Right lobe of liver (tissue), 6 donors: Measurements from ENCODE around the gene MAP3K14. TPM values are rescaled to one million over a fixed set of nuclear protein-coding genes. Genes with fewer than 3 reads are reported as not detected.
"Not testable (repeated sequence)": the region's sequence is repeated elsewhere in the genome, so short reads cannot be mapped to it uniquely, and the experiment has no call there.

Experiments
- ATAC-seq, 4 donors: fragments of 200-7000 bp; cut with Tn5 transposase; one replicate each; pipeline ENCODE4 v1.9.1; 2020; ENCODE audit warnings: mild to moderate bottlenecking in 4 of 4, moderate library complexity in 4 of 4
- DNase-seq, 3 donors: peaks; one replicate each; pipeline ENCODE4 v3.0.0-alpha.2; 2020
- H3K27ac ChIP-seq, 3 donors: fragments of 200-600 bp; one replicate each; pipeline ENCODE4 v1.8.0; 2022
- H3K27me3 ChIP-seq, 2 donors: fragments of 200-600 bp; one replicate each; pipeline ENCODE4 v1.8.0; 2022
- H3K36me3 ChIP-seq, 4 donors: fragments of 200-600 bp; sonication (generic) in 1 of 4; one replicate each; pipeline versions ENCODE4 v1.5.1 to v1.8.0; 2017 to 2022; ENCODE audit warnings: control low read depth in 1 of 4
- H3K4me1 ChIP-seq, 4 donors: fragments of 200-600 bp; sonication (generic) in 1 of 4; one replicate each; pipeline versions ENCODE4 v1.5.1 to v1.8.0; 2017 to 2022; ENCODE audit warnings: control low read depth in 1 of 4
- H3K4me3 ChIP-seq, 3 donors: fragments of 200-600 bp; one replicate each; pipeline ENCODE4 v1.8.0; 2022
- H3K9me3 ChIP-seq, 4 donors: fragments of 200-600 bp; sonication (generic) in 1 of 4; one replicate each; pipeline versions ENCODE4 v1.5.1 to v1.8.0; 2017 to 2022; ENCODE audit warnings: control low read depth in 1 of 4
- CTCF ChIP-seq, 4 donors: fragments of 200-600 bp in 3 of 4; fragments of 450-650 bp in 1 of 4; IDR thresholded peaks; one replicate each; pipeline versions ENCODE4 v1.5.1 to v1.8.0; 2016 to 2022; ENCODE audit warnings: antibody characterized with exemption in 4 of 4, mild to moderate bottlenecking in 2 of 4
- POLR2A ChIP-seq: fragments of 450-650 bp; IDR thresholded peaks from one replicate; pipeline ENCODE4 v1.6.1; 2017; ENCODE audit warnings: antibody characterized with exemption, mild to moderate bottlenecking
- WGBS: methylation state at CpG from one replicate; pipeline ENCODE4 v1.1.6; 2018; ENCODE audit warnings: low coverage, low lambda C conversion rate; ENCODE audit not compliant: insufficient coverage; ENCODE audit errors: missing lambda C conversion rate; 5-methylcytosine and 5-hydroxymethylcytosine counted together
- intact Hi-C, 2 donors: fragments of 100-400 bp; cut with DNase I; formaldehyde crosslinking; loops; one replicate each; pipeline versions ENCODE4 v1.11.2 to v1.14.1; 2022
- total RNA-seq, 6 experiments: library from RNA; depleted of rRNA in 2 of 6; stranded (reverse); fragments of >200 nt in 2 of 6; fragmentation: NEBNext Ultra II Directional in 3 of 6; extraction: Animal tissue kit (Norgen Biotek cat#: 25700) in 3 of 6; gene quantifications; one replicate each; pipeline versions ENCODE4 v1.1.0 to v1.2.4, GENCODE V29; 2016 to 2023
- donor health status: DM: no; HTN: yes; CAD: no.
- donor health status: DM: no; HTN: no; CAD: no.
- donor health status: DM: no; HTN: no; CAD: no.
- donor health status: DM: no; HTN: yes; CAD: no.
- donor health status: DM: no; HTN: yes; CAD: no.

Gene MAP3K14
- total RNA-seq, 6 experiments from 2014 or later: 4.8 to 7.8 (median 6.3) TPM

DNA sequence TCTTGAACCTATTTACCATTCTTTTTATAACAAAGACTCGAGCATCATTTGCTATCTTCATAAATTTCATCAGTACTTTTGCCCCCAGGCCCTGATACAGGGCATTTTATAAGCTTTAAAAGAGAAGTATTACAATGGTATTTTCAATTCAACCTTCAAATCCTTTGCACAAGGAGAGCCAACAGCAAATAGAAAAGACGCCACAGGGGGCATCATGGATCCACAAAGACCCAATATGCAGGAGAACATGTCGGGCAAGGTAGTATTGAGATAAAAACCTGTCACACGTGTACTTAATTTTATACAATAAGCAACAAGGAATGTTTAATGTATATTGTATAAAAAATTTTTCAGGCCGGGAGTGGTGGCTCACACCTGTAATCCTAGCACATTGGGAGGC is 10.2 kb downstream of the MAP3K14 start:
- WGBS: 70% methylated on average over 4 of the region's 5 CpGs
- Histone ChIP-seq H3K9me3 (no peaks in the 10 kb centered on the region), H3K36me3 (no peaks in the 10 kb centered on the region), H3K27ac (peak overlapping the region in 2 of 3 donors; percentile 61 to 70), H3K4me1 (peaks cover 0 to 72% (median 34%) of the 10 kb centered on the region in 4 donors), H3K27me3 (no peaks in the 10 kb centered on the region), H3K4me3 (no peak overlapping the region)
- no peak for ATAC-seq
- TF ChIP-seq POLR2A (no peak), CTCF (IDR thresholded peaks at IDR 0.05) (no peak)
- intact Hi-C loops: no loop called here
- DNase-seq: no peak

DNA sequence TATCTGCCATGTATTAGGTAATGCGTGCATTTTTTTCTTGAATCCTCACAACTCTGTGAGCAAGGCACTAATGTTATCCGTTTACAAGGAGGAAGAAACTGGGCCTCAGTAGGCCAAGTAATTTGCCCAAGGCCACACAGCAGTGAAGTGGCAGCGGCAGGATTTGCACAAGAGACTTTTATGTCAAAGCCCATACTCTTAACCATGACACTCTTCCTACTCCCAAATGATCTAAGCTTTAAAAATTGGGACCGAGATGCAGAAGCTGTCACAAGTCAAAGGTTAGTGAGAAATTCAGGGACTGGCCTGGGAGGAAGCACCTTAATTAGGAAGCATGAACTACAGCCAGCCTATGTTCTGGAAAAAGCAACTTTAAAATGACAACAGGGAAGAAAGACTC is 10.7 kb downstream of the MAP3K14 start:
- Histone ChIP-seq H3K4me1 (peaks cover 0 to 68% (median 29%) of the 10 kb centered on the region in 4 donors), H3K4me3 (no peak overlapping the region), H3K9me3 (no peaks in the 10 kb centered on the region), H3K27ac (peak overlapping the region in 2 of 3 donors; percentile 61 to 70), H3K36me3 (no peaks in the 10 kb centered on the region), H3K27me3 (no peaks in the 10 kb centered on the region)
- intact Hi-C loops: no loop called here
- WGBS: 48% methylated on average over 3 of the region's 4 CpGs
- DNase-seq: no peak
- no peak for ATAC-seq
- no peak for TF ChIP-seq POLR2A
- no peak for TF ChIP-seq CTCF (IDR thresholded peaks at IDR 0.05)

DNA sequence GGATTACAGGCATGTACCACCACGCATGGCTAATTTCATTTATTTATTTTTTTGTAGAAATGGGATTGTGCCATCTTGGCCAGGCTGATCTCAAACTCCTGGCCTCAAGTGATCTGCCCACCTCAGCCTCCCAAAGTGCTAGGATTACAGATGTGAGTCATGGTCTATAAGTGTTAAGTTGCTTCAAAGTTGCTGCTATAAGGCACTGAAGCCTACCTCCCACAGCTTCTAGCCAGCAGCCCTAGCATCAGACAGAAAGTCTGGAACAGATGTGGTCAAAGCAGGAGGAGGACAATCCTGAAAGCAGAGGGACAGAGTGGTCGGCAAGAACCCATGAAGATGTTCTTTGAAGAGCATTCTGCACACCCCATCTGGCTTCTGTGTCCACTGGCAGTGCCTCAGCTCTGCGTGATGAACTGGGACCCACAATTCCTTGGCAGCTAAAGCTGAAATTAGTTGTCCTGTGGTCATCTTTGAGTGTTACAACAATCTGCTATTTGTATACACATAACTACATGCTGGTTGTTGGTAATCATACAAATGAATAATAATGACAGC is 11.2 kb downstream of the MAP3K14 start:
- Histone ChIP-seq H3K36me3 (no peaks in the 10 kb centered on the region), H3K27ac (no peak overlapping the region), H3K9me3 (no peaks in the 10 kb centered on the region), H3K4me3 (no peak overlapping the region), H3K27me3 (no peaks in the 10 kb centered on the region), H3K4me1 (peaks cover 0 to 66% (median 25%) of the 10 kb centered on the region in 4 donors)
- intact Hi-C loops: no loop called here
- DNase-seq: no peak
- 75% methylated on average over 3 of the region's 3 CpGs for WGBS
- TF ChIP-seq POLR2A (no peak), CTCF (IDR thresholded peaks at IDR 0.05) (no peak)
- ATAC-seq: no peak

DNA sequence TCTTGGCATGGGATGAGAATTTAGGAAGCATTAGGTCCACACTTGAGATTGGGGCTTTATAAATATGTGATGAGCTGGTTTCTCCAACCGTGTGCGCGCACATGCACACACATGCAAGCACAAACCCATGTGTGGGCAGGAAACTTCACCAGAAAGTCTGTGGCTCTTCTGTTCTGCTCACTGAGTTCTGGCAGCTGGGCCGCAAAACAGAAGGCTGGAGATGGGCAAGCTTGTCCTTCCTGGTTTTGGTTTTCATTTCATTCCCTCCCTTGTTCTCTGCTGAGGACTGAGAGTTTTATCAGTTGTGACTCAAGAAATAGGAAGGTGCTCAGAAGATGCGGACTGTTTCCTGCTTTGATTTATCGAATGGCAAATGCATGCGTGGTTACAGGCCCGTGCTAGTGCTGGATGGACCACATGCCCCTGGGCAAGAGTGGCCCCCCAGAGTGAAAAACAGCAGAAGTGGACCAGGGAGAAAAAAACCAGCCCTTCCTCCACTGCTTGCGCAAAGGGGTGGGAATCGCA is 14.1 kb downstream of the MAP3K14 start:
- no peak overlapping the region for H3K27ac ChIP-seq
- ATAC-seq (peak in 3 of 4 donors; percentile 15 to 41 (median 39)), DNase-seq (no peak)
- 37% methylated on average over 9 of the region's 10 CpGs for WGBS
- H3K9me3 ChIP-seq: no peaks in the 10 kb centered on the region
- no peaks in the 10 kb centered on the region for H3K27me3 ChIP-seq
- no peak overlapping the region for H3K4me3 ChIP-seq
- peaks cover 0 to 60% (median 16%) of the 10 kb centered on the region in 4 donors for H3K4me1 ChIP-seq
- intact Hi-C loops: no loop called here
- no peaks in the 10 kb centered on the region for H3K36me3 ChIP-seq
- TF ChIP-seq CTCF (IDR thresholded peaks at IDR 0.05) (no peak), POLR2A (no peak)

DNA sequence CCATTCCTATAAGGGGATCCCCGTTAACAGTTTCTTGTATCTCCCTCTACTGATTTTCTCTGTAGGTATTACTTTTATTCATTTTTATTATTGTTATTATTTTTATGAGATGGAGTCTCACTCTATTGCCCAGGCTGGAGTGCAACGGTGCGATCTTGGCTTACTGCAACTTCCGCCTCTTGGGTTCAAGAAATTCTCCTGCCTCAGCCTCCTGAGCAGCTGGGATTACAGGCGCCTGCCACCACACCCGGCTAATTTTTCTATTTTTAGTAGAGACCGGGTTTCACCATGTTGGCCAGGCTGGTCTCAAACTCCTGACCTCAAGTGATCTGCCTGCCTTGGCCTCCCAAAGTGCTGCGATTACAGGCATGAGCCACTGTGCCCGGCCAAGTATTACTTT is 14.6 kb downstream of the MAP3K14 start:
- not testable (repeated sequence) for H3K27ac ChIP-seq
- 89% methylated on average over 9 of the region's 9 CpGs for WGBS
- peaks cover 0 to 55% (median 15%) of the 10 kb centered on the region in 4 donors for H3K4me1 ChIP-seq

More for the DNA sequence above, 14.6 kb downstream of the MAP3K14 start:
- intact Hi-C loops, H3K9me3 ChIP-seq, H3K36me3 ChIP-seq, H3K4me3 ChIP-seq, DNase-seq, ATAC-seq, H3K27me3 ChIP-seq: not testable (repeated sequence)
